Type B pancreatic cell (in vitro differentiated cells): ENCODE results near the gene IFITM2. TPM values are rescaled to one million over a fixed set of nuclear protein-coding genes. Genes with fewer than 3 reads are reported as not detected.
"Not testable (repeated sequence)": the region's sequence is repeated elsewhere in the genome, so short reads cannot be mapped to it uniquely, and the experiment has no call there.

Experiments used
- DNase-seq: peaks from one replicate; pipeline ENCODE4 v3.0.0; 2021; ENCODE audit warnings: mixed read lengths; ENCODE audit not compliant: unreplicated experiment; ENCODE audit errors: extremely low spot score
- H3K27ac Mint-ChIP-seq: 2 replicates; pipeline ENCODE4 v1.8.0; 2021; ENCODE audit warnings: mild to moderate bottlenecking, mixed read lengths
- H3K27me3 Mint-ChIP-seq: 2 replicates; pipeline ENCODE4 v1.8.0; 2021; ENCODE audit warnings: mixed read lengths
- H3K36me3 Mint-ChIP-seq: 2 replicates; pipeline ENCODE4 v1.8.0; 2021; ENCODE audit warnings: mixed read lengths
- H3K4me1 Mint-ChIP-seq: one replicate; pipeline ENCODE4 v1.8.0; 2021; ENCODE audit warnings: mixed read lengths; ENCODE audit not compliant: unreplicated experiment
- H3K4me3 Mint-ChIP-seq: 2 replicates; pipeline ENCODE4 v1.8.0; 2021; ENCODE audit warnings: mild to moderate bottlenecking, mixed read lengths
- H3K9me3 Mint-ChIP-seq: 2 replicates; pipeline ENCODE4 v1.8.0; 2021; ENCODE audit warnings: mixed read lengths
- CTCF ChIP-seq: fragments of 200-600 bp; sonication (generic); conservative IDR thresholded peaks from 2 replicates; pipeline ENCODE4 v1.5.0; 2021; ENCODE audit warnings: antibody characterized with exemption, mild to moderate bottlenecking
- long read RNA-seq: library from polyadenylated mRNA; unstranded; transcript quantifications from one replicate; pipeline ENCODE4 v2.0.0, GENCODE V29; 2020
- total RNA-seq: library from RNA; stranded (reverse); gene quantifications from 2 replicates; pipeline ENCODE4 v1.2.1, GENCODE V29; 2021; ENCODE audit warnings: low replicate concordance

Gene IFITM2
- total RNA-seq = 109 and 238 TPM in 2 replicates
- long read RNA-seq, transcript IFITM2-206 (2 exons, 892 nt) = major isoform, 11 of 14 reads
- long read RNA-seq, partial matches to known transcripts = 0 of 14 reads
- long read RNA-seq, other reads (novel, unspliced or antisense) = 3 of 14 reads

- H3K9me3 Mint-ChIP-seq, H3K36me3 Mint-ChIP-seq: not testable (repeated sequence)
Observed at GRCh38 chr11:307766-308708, at the start of gene IFITM2. Gene IFITM2 (plus strand): TSS chr11:307816. CDS start chr11:308193, 377 bp downstream.

GRCh38 chr11:259413-259812 lies 48.2 kb upstream of the IFITM2 start:
- Mint-ChIP-seq H3K4me3 (no peak overlapping the region), H3K27me3 (no peaks in the 10 kb centered on the region), H3K36me3 (no peaks in the 10 kb centered on the region), H3K4me1 (no peaks in the 10 kb centered on the region), H3K27ac (no peak overlapping the region), H3K9me3 (peaks cover 4% of the 10 kb centered on the region)
- no peak for TF ChIP-seq CTCF
- DNase-seq = no peak

More at GRCh38 chr11:307766-308708, at the start of gene IFITM2:
- H3K4me1 Mint-ChIP-seq = peaks cover 37% of the 10 kb centered on the region
- H3K4me3 Mint-ChIP-seq = peak within 1 kb of the TSS; percentile 90
- DNase-seq = not testable (repeated sequence)
- H3K27ac Mint-ChIP-seq = peak within 1 kb of the TSS; percentile 95
- H3K27me3 Mint-ChIP-seq = peaks cover 17% of the 10 kb centered on the region

- DNase-seq = no peak
- Mint-ChIP-seq H3K27me3 (no peaks in the 10 kb centered on the region), H3K36me3 (no peaks in the 10 kb centered on the region), H3K4me1 (no peaks in the 10 kb centered on the region), H3K4me3 (no peak overlapping the region), H3K27ac (no peak overlapping the region), H3K9me3 (peaks cover 4% of the 10 kb centered on the region)
- TF ChIP-seq CTCF = no peak
Observed at GRCh38 chr11:261624-262023, 46.0 kb upstream of the IFITM2 start.

GRCh38 chr11:266676-267439 lies 40.8 kb upstream of the IFITM2 start:
- no peak for TF ChIP-seq CTCF
- Mint-ChIP-seq H3K27ac (no peak overlapping the region), H3K4me1 (peaks cover 9% of the 10 kb centered on the region), H3K36me3 (no peaks in the 10 kb centered on the region), H3K27me3 (peaks cover 16% of the 10 kb centered on the region), H3K4me3 (no peak overlapping the region), H3K9me3 (peaks cover 4% of the 10 kb centered on the region)
- no peak for DNase-seq

GRCh38 chr11:267491-267994 lies 40.1 kb upstream of the IFITM2 start:
- Mint-ChIP-seq H3K9me3 (no peaks in the 10 kb centered on the region), H3K4me3 (no peak overlapping the region), H3K27ac (no peak overlapping the region), H3K4me1 (peaks cover 9% of the 10 kb centered on the region), H3K36me3 (no peaks in the 10 kb centered on the region), H3K27me3 (peaks cover 16% of the 10 kb centered on the region)
- DNase-seq = no peak
- no peak for TF ChIP-seq CTCF

GRCh38 chr11:268716-269145 lies 38.9 kb upstream of the IFITM2 start:
- not testable (repeated sequence) for H3K36me3 Mint-ChIP-seq, H3K27ac Mint-ChIP-seq, H3K4me1 Mint-ChIP-seq, H3K9me3 Mint-ChIP-seq, H3K4me3 Mint-ChIP-seq, DNase-seq
- H3K27me3 Mint-ChIP-seq = peaks cover 18% of the 10 kb centered on the region
